Activated CD4-positive, alpha-beta T cell treated with anti-CD3 and anti-CD28 coated beads, Interleukin-2, amount 50 U/mL, for 24 hours (primary cell): Measurements from ENCODE around the gene RPL3.

Source experiments
- DNase-seq, 2 donors: peaks; one replicate each; pipeline ENCODE4 v3.0.0-alpha.2; 2020; ENCODE audit warnings: low read depth in 1 of 2, low spot score in 1 of 2

RPL3 gene

DNA sequence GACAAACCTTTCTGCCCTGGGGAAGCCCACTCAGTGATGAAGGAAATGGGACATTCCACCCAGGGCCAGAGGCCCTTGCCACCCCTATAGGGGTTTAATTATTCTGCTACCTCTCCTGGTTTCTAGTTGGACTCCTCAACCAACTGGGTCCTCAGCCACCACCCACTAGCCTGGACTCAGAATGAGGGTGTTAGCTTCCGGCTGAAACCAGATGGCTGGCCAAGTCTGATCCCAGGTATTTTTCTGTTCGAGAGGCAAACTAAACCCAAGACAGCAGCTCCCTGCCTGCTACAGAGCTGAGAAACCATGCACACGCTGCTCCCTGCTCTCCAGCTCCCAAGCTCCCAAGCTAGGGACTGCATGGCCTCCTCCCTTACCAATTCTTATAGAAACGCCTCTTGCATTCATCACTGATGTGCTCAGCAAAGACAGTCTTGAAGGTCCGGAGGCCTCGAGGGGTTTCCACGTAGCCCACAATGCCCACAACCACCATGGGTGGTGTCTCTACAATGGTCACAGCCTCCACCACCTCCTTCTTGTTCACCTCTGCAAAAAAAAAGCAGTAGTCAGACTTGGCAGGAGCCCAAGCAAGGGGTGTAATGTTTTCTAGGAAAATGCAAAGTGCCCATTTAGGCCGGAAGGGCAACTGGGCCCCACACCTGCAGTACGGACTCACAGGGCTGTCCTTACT lies 2.2 kb downstream of the RPL3 start:
- DNase-seq, result no peak

DNA sequence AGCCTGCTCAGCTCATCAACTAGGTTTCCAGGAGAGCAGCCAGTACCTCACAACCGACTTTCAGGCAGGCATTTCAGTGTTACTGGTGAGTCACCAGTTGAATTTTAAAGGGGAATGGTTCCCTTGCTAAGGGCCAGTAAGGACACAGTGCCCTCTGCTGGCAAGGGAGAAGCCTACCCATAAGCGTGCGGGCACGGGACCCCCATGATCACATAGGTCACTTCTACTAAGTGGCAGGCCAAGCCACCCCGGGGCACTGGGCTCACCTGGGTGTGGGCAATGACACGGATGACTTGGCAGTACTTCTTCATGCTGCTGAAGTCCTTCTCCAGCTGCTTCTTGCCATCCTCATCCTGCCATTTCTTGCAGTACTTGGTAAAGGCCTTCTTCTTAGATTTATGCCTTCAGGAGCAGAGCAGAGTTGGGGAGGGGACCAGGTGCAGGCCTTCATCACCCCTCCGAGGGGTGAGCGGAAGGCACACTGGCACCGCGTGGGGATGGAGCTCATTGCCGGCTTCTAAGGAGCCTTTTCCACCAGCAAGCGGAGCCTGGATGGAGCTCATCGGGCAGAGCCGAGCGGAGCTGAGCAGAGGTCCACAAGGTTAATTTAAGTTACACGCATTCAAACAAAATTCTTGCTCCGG lies 2.9 kb downstream of the RPL3 start:
- peak; percentile 58 to 79 for DNase-seq

DNA sequence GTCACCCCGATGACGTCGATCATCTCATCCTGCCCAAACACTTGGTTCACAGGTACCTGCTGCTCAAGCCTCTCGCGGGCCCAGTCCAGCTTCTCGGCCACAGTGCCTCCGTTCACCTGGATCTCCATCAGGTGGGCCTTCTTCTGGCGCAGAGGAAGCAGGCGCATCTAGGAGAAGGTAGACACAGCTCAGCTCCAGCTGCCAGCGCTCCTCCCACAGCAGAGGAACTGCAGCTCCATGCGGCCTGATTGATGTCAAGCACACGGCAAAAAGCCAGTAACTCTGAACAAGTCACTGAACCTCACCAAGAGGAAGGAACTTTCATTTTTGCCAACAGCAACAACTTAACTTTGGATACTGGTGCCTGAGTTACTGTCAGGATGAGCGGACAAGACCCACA lies 4.0 kb downstream of the RPL3 start:
- no peak for DNase-seq

DNA sequence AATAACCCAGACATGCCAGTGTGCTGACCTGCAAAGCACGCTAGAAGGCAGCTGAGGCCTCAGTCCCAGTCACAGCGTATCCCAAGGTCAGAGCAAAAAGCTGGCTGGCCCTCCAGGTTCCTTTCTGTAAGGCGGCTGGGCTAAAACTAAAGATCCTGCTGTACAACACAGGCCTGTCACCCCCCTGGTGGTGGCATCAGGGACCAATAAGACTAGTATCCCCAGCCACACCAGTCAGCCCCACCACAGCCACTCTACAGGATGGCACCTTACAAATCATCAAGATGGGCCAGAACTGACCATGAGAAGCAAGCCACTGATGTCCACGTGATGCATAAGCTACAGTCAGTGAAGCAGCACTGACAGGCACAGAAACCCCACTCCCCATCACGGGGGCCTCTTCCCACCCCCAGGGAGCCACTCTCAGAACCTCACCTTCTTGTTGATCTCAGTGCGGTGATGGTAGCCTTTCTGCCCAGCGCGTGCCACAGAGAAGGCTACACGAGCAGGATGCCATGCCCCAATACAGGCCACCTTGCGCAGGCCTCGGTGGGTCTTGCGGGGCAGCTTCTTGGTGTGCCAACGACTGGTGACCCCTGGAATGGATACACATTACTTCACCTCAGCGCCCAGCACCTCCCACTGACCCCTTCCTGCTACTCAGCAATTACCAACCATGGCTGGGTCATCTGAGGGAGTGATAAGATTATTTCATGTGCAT lies 5.0 kb downstream of the RPL3 start:
- DNase-seq, result no peak

DNA sequence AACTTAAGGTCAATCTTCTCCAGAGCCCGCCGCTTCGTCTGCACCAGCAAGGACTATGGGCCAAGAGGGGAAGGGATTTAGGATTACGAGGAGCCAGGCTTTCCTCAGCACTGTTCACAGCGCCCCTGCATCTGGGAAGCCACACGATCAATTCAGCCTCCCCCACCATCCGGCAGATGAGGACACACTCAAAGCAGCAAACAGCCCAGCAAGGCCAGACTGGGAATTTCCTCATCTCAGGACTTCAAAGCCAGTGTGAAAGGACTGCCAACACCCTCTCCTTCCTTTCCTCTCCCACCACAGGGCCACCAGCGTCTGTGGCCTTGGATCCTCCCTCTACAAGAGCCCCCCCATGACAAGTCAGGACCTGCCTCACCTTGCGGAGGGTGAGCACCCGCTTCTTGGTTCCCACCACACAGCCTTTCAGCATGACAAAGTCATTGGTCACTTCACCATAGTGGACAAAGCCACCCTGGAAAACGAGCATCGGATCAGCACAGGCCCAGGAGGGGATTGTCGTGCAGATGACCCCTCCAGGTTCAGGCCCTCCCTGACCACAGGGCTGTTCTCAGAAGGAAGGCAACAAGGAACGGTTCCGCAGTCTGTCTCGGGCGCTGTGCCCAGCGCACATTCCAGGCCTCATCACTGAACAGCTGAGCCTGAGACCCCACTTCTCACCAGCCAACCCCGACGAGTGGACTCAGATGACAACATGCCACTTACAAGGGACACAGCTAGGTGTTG lies 6.0 kb downstream of the RPL3 start:
- DNase-seq, result no peak

DNA sequence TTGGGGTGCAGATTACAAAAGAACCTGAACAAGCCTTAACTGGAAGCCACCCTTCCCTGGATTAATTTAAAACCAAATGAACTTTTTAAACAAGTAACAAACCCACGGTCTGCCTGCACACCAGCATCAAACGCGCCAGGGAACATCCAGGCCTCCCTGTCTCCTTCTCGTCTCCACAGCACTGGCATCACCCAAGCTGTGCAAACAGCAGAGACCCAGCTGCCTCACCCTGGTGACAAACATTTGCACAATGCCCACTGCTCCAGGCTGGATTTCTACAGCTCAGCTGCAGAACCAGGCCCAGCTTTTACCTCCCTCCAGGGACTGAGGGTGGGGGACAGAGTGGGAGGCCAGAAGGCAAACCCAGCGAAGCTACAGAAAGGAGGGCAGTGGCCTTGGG lies 7.0 kb downstream of the RPL3 start:
- no peak for DNase-seq

DNA sequence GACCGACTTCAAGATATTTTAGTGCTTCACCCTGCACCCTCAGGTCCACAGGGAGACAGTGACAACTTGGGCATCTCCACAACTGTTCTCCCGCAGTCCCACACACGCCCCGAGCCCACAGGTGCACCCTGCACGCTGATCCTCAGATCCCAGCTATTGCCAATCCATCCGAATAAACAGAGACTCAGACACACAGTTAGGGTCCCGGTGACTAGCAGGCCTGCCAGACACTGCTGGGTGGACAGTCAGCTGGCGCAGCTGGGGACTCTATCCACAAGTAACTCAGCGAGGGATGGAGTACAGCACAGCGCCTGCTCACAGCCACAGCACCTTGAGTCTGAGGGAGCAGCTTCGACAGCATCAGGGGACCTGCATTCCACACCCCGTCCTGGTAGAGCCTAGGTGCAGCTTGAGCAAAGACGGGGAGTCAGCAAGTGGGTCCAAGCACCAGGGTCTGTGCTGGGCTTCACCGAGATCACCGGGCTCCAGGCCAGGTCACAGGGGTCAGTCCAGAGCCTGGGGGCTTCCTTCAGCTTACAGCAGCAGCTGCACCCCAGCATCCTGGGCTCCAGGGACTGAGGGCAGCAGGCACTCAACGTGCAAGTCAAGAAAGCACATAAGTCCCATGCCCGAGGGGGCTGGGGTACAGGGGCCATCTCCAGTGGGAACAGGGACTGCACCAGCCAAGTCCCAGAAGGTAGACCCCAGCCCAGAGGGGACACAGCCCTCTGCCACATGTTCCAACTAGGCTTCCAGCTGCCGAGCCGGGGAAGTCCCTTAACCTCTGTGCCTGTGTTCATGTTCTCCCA lies 7.6 kb downstream of the RPL3 start:
- DNase-seq, result no peak

DNA sequence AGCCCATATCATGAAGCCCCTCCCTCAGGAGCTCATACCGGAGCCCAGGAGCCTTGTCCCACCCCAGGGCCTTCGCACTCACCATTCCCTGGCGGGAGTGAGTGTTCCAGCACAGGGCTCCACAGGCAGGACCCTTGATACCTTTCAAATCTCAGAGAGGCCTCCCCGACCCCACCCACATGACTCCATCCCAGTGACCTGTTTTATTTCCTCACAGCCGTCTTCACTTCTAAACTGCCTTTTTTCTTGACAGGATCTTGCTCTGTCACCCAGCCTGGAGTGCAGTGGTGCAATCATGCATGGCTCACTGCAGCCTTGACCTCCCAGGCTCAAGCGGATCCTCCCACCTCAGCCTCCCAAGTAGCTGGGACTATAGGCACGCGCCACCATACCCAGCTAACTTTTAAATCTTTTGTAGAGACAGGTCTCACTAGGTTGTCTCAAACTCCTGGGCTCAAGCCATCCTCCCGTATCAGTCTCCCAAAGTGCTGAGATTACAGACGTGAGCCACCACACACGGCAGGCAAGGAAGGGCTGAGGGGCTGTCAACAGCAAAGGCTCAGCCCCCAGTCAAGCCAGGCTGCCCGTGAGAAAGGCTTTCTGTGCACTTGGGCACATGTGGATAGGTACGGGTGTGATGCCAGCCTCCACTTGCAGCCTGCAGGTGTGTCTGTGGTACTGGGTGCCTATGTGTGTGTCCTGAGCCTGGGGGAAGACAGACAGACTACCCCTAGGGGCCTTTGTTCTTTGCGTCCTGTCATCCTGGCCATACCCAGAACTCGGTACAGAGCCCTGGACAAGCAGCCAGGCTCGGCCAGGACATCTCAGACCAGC lies 9.3 kb downstream of the RPL3 start:
- no peak for DNase-seq

DNA sequence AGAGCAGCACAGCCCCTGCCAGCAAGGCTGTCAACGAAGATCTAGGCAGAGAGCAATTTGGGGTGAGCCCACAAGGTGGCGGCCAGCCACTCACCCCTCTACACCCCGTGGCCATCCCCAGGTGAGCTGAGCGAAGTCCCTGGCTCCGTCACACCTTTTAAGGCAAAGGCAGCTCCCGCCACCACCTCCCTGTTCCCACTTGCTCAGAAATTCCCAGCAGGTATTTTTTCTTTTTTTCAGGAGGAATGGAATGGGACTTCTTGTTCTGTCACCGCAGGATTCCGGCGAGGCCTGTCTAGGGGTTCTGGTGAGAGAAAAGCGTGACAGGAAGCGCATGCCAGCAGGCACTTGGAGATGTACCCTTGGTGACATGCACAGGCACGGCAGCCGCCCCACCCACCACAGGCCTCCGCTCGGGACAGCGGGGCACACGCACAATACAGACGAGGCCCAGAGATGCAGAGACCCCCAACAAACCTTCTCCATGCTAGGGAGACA lies 10.0 kb downstream of the RPL3 start:
- no peak for DNase-seq

DNA sequence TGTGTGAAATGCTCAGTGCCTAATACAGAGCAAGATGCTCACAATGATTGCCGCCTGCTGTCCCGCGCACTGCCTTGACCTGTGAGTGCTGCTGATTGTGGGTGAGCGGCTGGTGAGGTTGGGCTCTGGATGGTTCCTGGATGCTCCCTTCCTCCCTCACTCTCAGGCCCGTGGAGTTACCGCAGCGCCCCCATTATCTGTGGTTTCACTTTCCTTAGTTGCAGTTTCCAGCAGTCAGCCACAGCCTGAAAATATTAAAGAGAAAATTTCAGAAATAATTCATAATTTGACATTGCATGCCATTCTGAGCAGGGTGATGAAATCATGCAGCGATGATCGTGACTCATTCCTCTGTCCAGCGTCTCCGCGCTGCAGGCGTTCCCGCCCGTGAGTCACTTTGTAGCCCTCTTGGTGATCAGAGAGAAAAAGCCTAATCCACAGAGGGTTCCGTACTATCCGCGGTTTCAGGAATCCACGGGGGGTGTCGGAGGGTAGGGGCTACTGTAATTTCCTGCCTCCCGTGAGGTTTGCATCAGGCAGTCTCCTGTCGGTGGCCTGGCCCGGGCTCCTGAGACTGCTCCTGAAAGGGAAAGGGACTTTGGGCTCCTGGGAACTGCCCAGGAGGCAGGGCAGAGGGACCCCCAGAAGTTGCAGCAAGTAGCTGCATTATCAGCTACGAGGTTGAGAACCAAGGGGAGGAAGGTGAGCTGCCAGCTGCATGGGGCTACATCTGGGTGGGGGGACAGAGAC lies 10.6 kb downstream of the RPL3 start:
- no peak for DNase-seq

DNA sequence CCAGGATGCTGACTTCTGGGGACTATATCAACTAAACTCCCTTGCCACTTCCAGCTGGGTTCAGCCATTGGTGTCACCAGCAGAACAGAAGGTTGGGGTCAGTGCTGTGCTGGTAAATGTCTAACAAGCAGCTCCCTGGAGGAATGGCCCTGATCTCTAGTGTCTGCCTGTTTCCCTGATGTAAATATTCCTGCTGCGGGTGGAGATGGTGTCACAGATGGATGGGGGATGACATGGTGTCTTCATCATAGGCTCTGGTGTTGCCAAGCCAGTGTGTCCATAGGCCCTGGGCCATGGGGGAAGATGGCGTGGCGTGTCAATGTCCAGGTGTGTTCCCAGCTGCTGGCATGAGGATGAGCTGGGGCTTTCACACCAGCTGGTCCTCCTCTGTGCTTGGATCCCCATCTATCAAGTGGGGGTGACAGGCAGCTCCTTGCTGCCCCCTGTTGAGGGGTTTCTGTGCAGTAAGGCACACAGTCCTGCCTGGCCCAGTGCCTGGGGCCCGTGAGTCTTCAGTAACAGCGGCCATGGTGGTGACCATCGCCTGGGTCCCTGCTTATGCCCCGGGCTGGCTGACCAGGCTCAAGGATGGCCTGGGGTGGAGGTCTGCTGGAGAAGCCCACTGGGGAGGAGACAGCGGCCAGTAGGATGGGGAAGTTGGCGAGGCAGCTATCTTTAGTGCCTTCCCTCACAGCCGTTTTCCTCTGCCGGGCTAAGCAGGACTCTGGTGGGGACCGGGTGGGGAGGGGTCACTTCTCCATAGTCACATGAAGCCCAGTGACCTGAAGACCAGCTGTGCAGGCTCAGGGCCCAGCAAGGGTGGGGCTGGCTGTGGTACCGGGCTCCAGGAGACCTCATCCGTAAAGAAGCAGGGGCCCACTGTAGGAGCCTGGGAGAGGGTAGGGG lies 12.7 kb downstream of the RPL3 start:
- DNase-seq, result no peak

DNA sequence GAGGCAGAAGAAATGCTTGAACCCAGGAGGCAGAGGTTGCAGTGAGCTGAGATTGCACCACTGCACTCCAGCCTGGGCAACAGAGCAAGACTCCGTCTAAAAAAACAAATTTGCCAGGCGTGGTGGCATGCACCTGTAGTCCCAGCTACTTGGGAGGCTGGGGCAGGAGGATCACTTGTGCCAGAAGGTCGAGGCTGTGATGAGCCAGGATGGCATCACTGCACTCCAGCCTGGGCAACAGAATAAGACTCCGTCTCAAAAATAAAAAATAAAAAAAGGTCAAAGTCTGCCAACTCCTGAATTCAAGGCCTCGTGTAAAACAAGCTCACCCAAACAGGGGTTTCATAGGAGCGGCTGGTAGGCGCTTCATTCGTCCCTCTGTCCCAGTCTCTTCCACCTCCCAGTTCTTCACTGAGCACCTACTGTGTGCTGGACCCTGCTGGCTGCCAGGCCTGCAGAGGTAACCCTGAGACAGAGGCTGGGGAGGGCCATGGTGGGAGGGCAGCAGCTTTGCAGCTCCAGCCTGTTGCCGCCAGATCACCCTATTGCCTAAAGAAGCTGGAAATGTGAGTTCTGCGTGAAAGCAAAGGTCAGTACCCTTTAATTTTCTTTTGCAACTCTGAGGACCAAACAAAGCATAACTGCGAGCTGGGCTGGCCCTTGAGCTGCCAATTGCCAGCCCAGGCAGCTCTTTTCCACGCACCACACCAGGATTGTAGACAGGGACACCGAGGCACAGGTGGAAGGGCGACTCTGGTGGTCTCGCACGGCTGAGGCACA lies 15.3 kb downstream of the RPL3 start:
- no peak for DNase-seq

DNA sequence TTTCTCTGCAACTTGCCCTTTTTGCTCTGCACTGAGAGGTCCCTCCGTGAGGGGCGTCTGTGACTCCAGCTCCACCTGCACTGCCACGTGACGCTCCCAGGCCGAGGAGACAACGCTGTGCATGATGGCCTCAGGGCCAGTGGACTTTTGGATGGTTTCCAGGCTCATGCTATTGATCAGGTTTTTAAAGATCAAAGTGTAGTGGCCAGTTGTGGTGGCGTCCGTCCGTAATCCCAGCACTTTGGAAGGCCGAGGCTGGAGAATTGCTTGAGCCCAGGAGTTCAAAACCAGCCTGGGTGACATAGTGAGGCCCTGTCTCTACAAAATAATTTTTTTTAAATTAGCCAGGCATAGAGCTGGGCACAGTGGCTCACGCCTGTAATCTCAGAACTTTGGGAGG lies 16.1 kb downstream of the RPL3 start:
- no peak for DNase-seq

DNA sequence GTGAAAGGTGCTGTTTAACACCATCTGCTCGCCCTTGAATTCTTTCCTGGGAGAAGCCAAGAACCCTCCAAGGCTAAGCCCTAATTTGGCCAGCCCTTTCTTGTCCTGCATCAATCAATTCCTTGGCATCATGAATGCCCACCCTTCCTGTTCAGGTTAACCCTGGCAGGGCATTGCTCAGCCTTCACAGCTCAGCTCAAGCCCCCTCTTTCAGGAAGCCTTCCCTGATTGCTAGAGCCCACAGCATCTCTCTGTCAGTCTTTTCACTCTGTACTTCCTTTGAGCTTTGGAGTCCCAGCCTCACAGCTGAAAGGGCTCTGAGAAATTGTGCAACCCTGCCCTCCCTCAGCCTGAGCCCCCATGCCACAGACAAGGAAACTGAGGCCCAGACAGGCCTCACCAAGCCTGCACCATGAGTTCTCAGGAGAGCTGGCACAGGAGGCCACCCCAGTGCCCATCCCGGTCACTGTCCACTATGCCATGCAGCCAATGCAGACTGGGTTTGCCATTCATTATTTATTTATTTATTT lies 16.9 kb downstream of the RPL3 start:
- DNase-seq, result no peak

DNA sequence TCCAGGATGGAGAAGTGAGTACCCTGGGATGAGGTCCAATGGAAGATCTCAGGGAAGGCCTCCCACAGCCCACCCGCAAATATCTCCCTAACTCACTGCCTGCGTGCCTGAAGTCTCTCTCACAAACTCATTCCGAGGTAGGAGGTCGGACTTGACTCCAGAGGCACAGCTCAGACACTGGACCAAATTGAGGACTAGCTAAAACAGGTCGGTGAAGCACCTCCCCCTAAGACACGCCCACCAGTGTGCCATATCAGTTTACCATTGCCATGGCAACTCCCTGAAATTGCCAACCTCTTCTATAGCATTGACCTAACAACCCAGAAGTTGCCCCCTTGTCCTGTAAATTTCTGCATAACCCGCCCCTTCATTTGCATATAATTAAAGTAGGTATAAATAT lies 17.5 kb downstream of the RPL3 start:
- DNase-seq, result no peak

DNA sequence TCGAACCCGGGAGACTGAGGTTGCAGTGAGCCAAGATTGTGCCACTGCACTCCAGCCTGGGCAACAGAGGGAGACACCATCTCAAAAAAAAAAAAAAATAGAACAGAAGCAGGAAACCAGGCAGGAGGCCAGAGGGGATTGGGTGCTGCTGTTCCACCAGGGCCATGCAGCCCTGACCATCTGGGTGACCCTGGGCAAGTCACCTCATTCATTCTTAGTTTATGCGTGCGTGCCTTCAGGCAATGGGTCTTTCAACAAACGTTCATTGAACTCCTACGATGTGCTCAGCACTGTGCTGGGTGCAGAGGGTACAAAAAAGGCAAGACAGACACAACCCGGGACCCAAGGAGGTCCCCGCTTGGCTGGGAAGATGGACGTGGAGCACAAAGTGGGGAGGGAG lies 18.3 kb downstream of the RPL3 start:
- DNase-seq, result no peak

DNA sequence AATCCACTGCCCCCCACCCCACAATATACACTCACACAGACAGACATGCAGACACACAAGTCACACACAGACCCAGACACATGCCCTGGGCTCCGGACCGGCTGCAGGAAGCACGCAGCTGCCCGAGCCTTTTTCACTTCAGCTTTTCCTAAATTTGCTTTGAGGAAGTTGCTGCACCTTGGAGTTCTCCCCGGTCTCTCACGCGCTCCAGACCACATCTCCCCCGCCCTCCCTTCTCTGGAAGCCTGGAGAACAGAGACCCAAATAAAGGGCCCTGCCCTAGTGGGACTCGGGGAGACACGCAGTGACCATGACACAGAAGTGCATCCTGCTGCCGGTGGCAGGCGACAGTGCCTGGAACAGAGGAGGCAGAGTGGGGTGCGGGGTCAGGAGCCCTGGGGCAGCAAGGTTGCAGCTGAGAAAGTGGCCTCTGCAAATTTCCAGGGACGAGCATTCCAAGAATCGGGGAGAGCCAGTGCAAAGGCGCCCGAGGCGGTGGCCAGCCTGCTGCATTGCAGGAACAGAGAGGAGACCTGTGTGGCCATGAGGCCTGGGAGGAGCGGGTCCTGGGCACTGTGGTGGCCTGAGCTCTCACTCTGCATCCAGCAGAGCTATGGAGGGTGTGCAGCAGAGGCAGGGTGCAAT lies 19.1 kb downstream of the RPL3 start:
- no peak for DNase-seq
